Suprapubic skin (tissue), 3 donors: ENCODE measurements around the gene ICOS.
"Not testable (repeated sequence)": the region's sequence is repeated elsewhere in the genome, so short reads cannot be mapped to it uniquely, and the experiment has no call there.

Experiments
- CTCF ChIP-seq, 2 donors: fragments of 200-600 bp in 1 of 2; fragments of 450-650 bp in 1 of 2; sonication (generic) in 1 of 2; IDR thresholded peaks; one replicate each; pipeline ENCODE4 v1.5.1; 2016 to 2019; ENCODE audit warnings: antibody characterized with exemption in 2 of 2, mild to moderate bottlenecking in 1 of 2, moderate library complexity in 1 of 2
- EP300 ChIP-seq: sonication (generic); formaldehyde crosslinking; IDR thresholded peaks from one replicate; pipeline ENCODE4 v1.6.1; 2017; ENCODE audit warnings: antibody characterized with exemption
- POLR2A ChIP-seq, 2 donors: fragments of 450-650 bp; IDR thresholded peaks; one replicate each; pipeline ENCODE4 v1.6.1; 2017; ENCODE audit warnings: antibody characterized with exemption in 2 of 2, mild to moderate bottlenecking in 2 of 2, moderate library complexity in 2 of 2

- TF ChIP-seq EP300; POLR2A (IDR thresholded peaks at IDR 0.05); CTCF (IDR thresholded peaks at IDR 0.05): not testable (repeated sequence)
Observed at GRCh38 chr2:203931262-203931661, 5.3 kb upstream of the ICOS start.
